ENCODE measurements around the gene TES. TPM values are rescaled to one million over a fixed set of nuclear protein-coding genes. Genes with fewer than 3 reads are reported as not detected.

The TES gene
- total and polyA plus RNA-seq, 9 of the 15 experiments (the other 6 are each of a cell fraction or from before 2014, with no cell fraction given), result 20.7 to 61.6 (median 53.8) TPM

DNA sequence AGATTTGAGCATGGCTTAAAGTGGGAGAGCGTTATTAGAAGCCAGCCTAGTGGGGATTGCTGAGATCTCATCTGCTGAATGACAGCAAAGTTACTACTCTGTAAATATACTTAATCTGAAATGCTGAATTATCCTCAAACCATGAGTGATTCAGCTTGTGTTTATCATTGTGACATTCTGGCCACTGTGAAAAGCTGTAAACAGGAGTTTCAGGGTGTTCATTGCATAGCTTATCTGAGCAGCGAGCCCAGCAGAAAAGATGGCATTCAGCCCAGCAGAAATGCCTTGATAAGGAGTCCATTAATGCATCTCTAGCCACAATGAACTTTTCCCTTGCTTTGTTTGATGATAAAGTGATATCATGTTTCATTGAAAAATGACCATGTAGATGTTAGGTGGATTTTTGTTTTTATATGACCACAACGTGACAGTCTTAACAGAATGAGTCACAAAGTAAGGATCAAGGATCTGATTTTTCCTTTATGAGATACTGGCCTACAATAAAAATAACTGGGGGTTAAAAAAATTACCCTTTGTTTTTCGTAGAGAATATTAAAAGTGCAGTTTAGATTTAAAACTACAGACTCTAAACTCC, 7.8 kb downstream of the TES start (continued):
- TF ChIP-seq TCF7 (IDR thresholded peaks at IDR 0.05; ENCODE audit: borderline replicate concordance) (peak; percentile 36; the same call in 1 of the 2 replicates), ZNF695 (CRISPR knock-in tag; IDR thresholded peaks at IDR 0.05) (no peak), MAFG (tag; conservative IDR thresholded peaks at IDR 0.05) (peak; percentile 75), MECOM (CRISPR knock-in tag; IDR thresholded peaks at IDR 0.05) (peak; percentile 85), ZNF124 (CRISPR knock-in tag; IDR thresholded peaks at IDR 0.05) (no peak), ZKSCAN8 (CRISPR knock-in tag; IDR thresholded peaks at IDR 0.05) (peak; percentile 71), POLR3G (IDR thresholded peaks at IDR 0.05; ENCODE audit: extremely low read depth, insufficient read length, insufficient replicate concordance) (no peak)
- TF ChIP-seq, protein P1, sequence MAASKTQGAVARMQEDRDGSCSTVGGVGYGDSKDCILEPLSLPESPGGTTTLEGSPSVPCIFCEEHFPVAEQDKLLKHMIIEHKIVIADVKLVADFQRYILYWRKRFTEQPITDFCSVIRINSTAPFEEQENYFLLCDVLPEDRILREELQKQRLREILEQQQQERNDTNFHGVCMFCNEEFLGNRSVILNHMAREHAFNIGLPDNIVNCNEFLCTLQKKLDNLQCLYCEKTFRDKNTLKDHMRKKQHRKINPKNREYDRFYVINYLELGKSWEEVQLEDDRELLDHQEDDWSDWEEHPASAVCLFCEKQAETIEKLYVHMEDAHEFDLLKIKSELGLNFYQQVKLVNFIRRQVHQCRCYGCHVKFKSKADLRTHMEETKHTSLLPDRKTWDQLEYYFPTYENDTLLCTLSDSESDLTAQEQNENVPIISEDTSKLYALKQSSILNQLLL (CRISPR knock-in tag; IDR thresholded peaks at IDR 0.05; ENCODE audit: borderline replicate concordance), result no peak
- TF ChIP-seq, protein P2, sequence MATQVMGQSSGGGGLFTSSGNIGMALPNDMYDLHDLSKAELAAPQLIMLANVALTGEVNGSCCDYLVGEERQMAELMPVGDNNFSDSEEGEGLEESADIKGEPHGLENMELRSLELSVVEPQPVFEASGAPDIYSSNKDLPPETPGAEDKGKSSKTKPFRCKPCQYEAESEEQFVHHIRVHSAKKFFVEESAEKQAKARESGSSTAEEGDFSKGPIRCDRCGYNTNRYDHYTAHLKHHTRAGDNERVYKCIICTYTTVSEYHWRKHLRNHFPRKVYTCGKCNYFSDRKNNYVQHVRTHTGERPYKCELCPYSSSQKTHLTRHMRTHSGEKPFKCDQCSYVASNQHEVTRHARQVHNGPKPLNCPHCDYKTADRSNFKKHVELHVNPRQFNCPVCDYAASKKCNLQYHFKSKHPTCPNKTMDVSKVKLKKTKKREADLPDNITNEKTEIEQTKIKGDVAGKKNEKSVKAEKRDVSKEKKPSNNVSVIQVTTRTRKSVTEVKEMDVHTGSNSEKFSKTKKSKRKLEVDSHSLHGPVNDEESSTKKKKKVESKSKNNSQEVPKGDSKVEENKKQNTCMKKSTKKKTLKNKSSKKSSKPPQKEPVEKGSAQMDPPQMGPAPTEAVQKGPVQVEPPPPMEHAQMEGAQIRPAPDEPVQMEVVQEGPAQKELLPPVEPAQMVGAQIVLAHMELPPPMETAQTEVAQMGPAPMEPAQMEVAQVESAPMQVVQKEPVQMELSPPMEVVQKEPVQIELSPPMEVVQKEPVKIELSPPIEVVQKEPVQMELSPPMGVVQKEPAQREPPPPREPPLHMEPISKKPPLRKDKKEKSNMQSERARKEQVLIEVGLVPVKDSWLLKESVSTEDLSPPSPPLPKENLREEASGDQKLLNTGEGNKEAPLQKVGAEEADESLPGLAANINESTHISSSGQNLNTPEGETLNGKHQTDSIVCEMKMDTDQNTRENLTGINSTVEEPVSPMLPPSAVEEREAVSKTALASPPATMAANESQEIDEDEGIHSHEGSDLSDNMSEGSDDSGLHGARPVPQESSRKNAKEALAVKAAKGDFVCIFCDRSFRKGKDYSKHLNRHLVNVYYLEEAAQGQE (IDR thresholded peaks at IDR 0.05; ENCODE audit: borderline replicate concordance), result 0 out of 2 replicates have a peak, but pooled peaks have one; percentile 4
- TF ChIP-seq, protein P2 (CRISPR knock-in tag; IDR thresholded peaks at IDR 0.05; ENCODE audit: low read depth), result no peak
- TF ChIP-seq, protein P3, sequence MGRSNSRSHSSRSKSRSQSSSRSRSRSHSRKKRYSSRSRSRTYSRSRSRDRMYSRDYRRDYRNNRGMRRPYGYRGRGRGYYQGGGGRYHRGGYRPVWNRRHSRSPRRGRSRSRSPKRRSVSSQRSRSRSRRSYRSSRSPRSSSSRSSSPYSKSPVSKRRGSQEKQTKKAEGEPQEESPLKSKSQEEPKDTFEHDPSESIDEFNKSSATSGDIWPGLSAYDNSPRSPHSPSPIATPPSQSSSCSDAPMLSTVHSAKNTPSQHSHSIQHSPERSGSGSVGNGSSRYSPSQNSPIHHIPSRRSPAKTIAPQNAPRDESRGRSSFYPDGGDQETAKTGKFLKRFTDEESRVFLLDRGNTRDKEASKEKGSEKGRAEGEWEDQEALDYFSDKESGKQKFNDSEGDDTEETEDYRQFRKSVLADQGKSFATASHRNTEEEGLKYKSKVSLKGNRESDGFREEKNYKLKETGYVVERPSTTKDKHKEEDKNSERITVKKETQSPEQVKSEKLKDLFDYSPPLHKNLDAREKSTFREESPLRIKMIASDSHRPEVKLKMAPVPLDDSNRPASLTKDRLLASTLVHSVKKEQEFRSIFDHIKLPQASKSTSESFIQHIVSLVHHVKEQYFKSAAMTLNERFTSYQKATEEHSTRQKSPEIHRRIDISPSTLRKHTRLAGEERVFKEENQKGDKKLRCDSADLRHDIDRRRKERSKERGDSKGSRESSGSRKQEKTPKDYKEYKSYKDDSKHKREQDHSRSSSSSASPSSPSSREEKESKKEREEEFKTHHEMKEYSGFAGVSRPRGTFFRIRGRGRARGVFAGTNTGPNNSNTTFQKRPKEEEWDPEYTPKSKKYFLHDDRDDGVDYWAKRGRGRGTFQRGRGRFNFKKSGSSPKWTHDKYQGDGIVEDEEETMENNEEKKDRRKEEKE (IDR thresholded peaks at IDR 0.05; ENCODE audit: borderline replicate concordance in 1 of 2, control insufficient read depth in 1 of 2, low read depth in 2 of 2, low read length in 1 of 2), result no peak
- TF ChIP-seq, protein P4, sequence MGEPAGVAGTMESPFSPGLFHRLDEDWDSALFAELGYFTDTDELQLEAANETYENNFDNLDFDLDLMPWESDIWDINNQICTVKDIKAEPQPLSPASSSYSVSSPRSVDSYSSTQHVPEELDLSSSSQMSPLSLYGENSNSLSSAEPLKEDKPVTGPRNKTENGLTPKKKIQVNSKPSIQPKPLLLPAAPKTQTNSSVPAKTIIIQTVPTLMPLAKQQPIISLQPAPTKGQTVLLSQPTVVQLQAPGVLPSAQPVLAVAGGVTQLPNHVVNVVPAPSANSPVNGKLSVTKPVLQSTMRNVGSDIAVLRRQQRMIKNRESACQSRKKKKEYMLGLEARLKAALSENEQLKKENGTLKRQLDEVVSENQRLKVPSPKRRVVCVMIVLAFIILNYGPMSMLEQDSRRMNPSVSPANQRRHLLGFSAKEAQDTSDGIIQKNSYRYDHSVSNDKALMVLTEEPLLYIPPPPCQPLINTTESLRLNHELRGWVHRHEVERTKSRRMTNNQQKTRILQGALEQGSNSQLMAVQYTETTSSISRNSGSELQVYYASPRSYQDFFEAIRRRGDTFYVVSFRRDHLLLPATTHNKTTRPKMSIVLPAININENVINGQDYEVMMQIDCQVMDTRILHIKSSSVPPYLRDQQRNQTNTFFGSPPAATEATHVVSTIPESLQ (CRISPR knock-in tag; IDR thresholded peaks at IDR 0.05), result no peak

All from K562 (cell line).